GM13977 (cell line): ENCODE data around the gene LATS2.

ENCODE experiments used
- DNase-seq: peaks from one replicate; pipeline ENCODE4 v3.0.0; 2012; ENCODE audit warnings: low spot score
- CTCF ChIP-seq: IDR thresholded peaks from 2 replicates; pipeline ENCODE4 v1.5.1; 2012; ENCODE audit warnings: mild to moderate bottlenecking, control low read depth; ENCODE audit not compliant: insufficient read depth; ENCODE audit errors: extremely low read depth, missing control alignments
- in situ Hi-C: fragments of 300-500 bp; cut with MboI; formaldehyde crosslinking; loops from one replicate; pipeline ENCODE4 v1.12.0; 2022; ENCODE audit warnings: low sequenced_read_pairs, low pct_unique_long_range_greater_than_20kb, mixed read lengths, inconsistent platforms; ENCODE audit not compliant: unreplicated experiment

Gene LATS2

GRCh38 chr13:21071015-21071414, 9.6 kb upstream of the LATS2 start:
- TF ChIP-seq CTCF = no peak
- no peak for DNase-seq
- in situ Hi-C loops = no loop called here

DNA sequence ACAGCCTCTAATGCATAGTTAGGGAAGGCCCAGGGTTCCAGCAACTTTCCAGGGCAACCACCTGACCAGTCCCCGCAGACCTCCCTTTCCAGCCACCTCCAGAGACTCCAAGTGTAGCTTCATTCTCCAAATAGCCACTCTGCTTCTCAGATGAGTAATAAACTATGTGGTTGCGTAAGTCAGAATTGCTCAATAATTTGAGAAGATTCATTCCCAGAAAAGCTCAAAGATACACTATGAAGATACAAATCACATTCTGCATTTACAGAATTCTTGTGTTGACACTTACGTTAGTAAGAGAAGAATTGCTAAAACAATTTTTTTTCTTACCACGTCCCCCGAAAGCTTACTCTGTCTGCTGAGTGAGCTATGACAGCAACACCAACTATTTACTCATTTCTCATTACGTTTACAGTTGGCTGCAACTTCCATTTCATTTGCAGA, 8.2 kb upstream of the LATS2 start:
- in situ Hi-C loops = no loop called here
- no peak for TF ChIP-seq CTCF
- no peak for DNase-seq

DNA sequence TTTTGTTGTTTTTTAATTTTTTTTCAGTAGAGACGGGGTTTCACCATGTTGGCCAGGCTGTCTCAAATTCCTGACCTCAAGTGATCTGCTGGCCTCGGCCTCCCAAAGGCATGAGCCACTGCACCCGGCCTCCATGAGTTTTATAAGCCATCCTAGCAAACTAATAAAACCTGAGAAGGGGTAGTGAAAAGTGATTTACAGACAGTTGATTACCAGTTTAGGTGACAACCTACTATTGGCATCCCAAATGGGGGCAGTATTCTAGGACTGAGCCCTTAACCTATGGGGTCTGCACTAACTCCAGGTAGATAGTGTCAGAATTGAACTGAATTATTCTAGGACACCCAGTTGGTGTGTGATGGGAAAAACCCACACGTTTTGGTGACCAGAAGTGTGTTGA, 6.5 kb upstream of the LATS2 start:
- in situ Hi-C loops = no loop called here
- no peak for TF ChIP-seq CTCF
- no peak for DNase-seq

- DNase-seq = no peak
- in situ Hi-C loops = no loop called here
- no peak for TF ChIP-seq CTCF
Observed at GRCh38 chr13:21066946-21067345, 5.6 kb upstream of the LATS2 start.

GRCh38 chr13:21065686-21066085, 4.3 kb upstream of the LATS2 start:
- in situ Hi-C loops = no loop called here
- no peak for DNase-seq
- no peak for TF ChIP-seq CTCF

DNA sequence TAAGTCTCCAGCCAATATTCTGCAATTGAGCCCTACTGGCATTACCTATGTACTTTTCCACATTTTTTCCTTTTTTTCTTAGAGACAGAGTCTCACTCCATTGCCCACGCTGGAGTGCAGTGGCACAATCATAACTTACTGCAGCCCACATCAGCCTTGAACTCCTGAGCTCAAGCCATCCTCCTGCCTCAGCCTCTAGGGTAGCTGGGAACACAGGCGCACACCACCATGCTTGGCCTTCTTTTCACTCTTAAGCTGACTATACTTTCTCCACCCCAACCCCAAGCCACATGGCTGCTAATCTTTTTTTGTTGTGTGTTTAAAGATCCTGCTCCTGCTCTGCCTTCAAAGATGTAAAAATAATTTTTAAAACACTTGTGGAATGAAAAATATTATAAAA, 1.6 kb upstream of the LATS2 start:
- DNase-seq = no peak
- TF ChIP-seq CTCF = no peak
- in situ Hi-C loops = no loop called here
